HG03196 (cell line): ENCODE data around the gene POU6F2.

Source experiments
- ATAC-seq: cut with Tn5 transposase; IDR thresholded peaks from one replicate; pipeline ENCODE4 v1.9.1; 2021; ENCODE audit not compliant: unreplicated experiment

POU6F2 gene

GRCh38 chr7:39105720-39106119 lies 128.0 kb downstream of the POU6F2 start:
- no peak for ATAC-seq

GRCh38 chr7:39125846-39126245 lies 148.1 kb downstream of the POU6F2 start:
- no peak for ATAC-seq

GRCh38 chr7:39127058-39127457 lies 149.3 kb downstream of the POU6F2 start:
- no peak for ATAC-seq

GRCh38 chr7:39128287-39128843 lies 150.7 kb downstream of the POU6F2 start:
- ATAC-seq: no peak

GRCh38 chr7:39130274-39130673 lies 152.6 kb downstream of the POU6F2 start:
- ATAC-seq: no peak

- no peak for ATAC-seq
These were observed 153.3 kb downstream of the POU6F2 start for GRCh38 chr7:39130857-39131526.

- no peak for ATAC-seq
These were observed 154.6 kb downstream of the POU6F2 start for GRCh38 chr7:39132306-39132705.

- no peak for ATAC-seq
These were observed 155.4 kb downstream of the POU6F2 start for GRCh38 chr7:39133088-39133487.

GRCh38 chr7:39137480-39137879 lies 159.8 kb downstream of the POU6F2 start:
- ATAC-seq: no peak

GRCh38 chr7:39142750-39143149 lies 165.0 kb downstream of the POU6F2 start:
- no peak for ATAC-seq

GRCh38 chr7:39144420-39144819 lies 166.7 kb downstream of the POU6F2 start:
- ATAC-seq: no peak

- no peak for ATAC-seq
These were observed 167.6 kb downstream of the POU6F2 start for GRCh38 chr7:39145283-39145682.

- no peak for ATAC-seq
These were observed 168.2 kb downstream of the POU6F2 start for GRCh38 chr7:39145935-39146334.

- no peak for ATAC-seq
These were observed 175.0 kb downstream of the POU6F2 start for GRCh38 chr7:39152701-39153100.

- ATAC-seq: no peak
These were observed 175.4 kb downstream of the POU6F2 start for GRCh38 chr7:39153113-39153512.

- ATAC-seq: no peak
These were observed 175.9 kb downstream of the POU6F2 start for GRCh38 chr7:39153647-39154046.

- ATAC-seq: no peak
These were observed 177.1 kb downstream of the POU6F2 start for GRCh38 chr7:39154815-39155214.

GRCh38 chr7:39158367-39158766 lies 180.7 kb downstream of the POU6F2 start:
- ATAC-seq: no peak

- no peak for ATAC-seq
These were observed 184.2 kb downstream of the POU6F2 start for GRCh38 chr7:39161903-39162302.

- ATAC-seq: no peak
These were observed 187.2 kb downstream of the POU6F2 start for GRCh38 chr7:39164887-39165286.

GRCh38 chr7:39168403-39169098 lies 190.8 kb downstream of the POU6F2 start:
- no peak for ATAC-seq

GRCh38 chr7:39172137-39172536 lies 194.4 kb downstream of the POU6F2 start:
- ATAC-seq: no peak
